Activated naive CD8-positive, alpha-beta T cell (primary cell): ENCODE results near the gene OSTN.
"Not testable (repeated sequence)": the region's sequence is repeated elsewhere in the genome, so short reads cannot be mapped to it uniquely, and the experiment has no call there.

Experiments used
- H3K27ac Mint-ChIP-seq: one replicate; pipeline ENCODE4 v1.8.0; 2021; ENCODE audit warnings: mixed read lengths
- H3K27me3 Mint-ChIP-seq: one replicate; pipeline ENCODE4 v1.8.0; 2021; ENCODE audit warnings: mixed read lengths
- H3K36me3 Mint-ChIP-seq: one replicate; pipeline ENCODE4 v1.8.0; 2021; ENCODE audit warnings: mixed read lengths
- H3K4me1 Mint-ChIP-seq: one replicate; pipeline ENCODE4 v1.8.0; 2021; ENCODE audit warnings: low read depth, mixed read lengths
- H3K4me3 Mint-ChIP-seq: one replicate; pipeline ENCODE4 v1.8.0; 2021; ENCODE audit warnings: mild to moderate bottlenecking, mixed read lengths
- H3K9me3 Mint-ChIP-seq: one replicate; pipeline ENCODE4 v1.8.0; 2021; ENCODE audit warnings: low read depth, mixed read lengths

The OSTN gene

GRCh38 chr3:191198932-191199331 is at the start of gene OSTN:
OSTN (plus strand) TSS chr3:191199241; CDS start chr3:191212533, 13,292 bp downstream.
- no peak within 1 kb of the TSS for H3K27ac Mint-ChIP-seq

GRCh38 chr3:191151653-191152052 is 47.4 kb upstream of the OSTN start:
- no peaks in the 10 kb centered on the region for H3K4me1 Mint-ChIP-seq
- H3K27me3 Mint-ChIP-seq = no peaks in the 10 kb centered on the region
- no peaks in the 10 kb centered on the region for H3K36me3 Mint-ChIP-seq
- no peak overlapping the region for H3K27ac Mint-ChIP-seq
- H3K4me3 Mint-ChIP-seq = no peak overlapping the region
- H3K9me3 Mint-ChIP-seq = peaks cover 22% of the 10 kb centered on the region

More at GRCh38 chr3:191198932-191199331, at the start of gene OSTN:
- H3K4me3 Mint-ChIP-seq = no peak within 1 kb of the TSS
- H3K27me3 Mint-ChIP-seq = no peaks in the 10 kb centered on the region
- no peaks in the 10 kb centered on the region for H3K4me1 Mint-ChIP-seq
- H3K36me3 Mint-ChIP-seq = no peaks in the 10 kb centered on the region
- H3K9me3 Mint-ChIP-seq = no peaks in the 10 kb centered on the region

GRCh38 chr3:191154827-191155226 is 44.2 kb upstream of the OSTN start:
- Mint-ChIP-seq H3K9me3 (peaks cover 22% of the 10 kb centered on the region), H3K36me3 (no peaks in the 10 kb centered on the region), H3K27ac (no peak overlapping the region), H3K4me1 (no peaks in the 10 kb centered on the region), H3K27me3 (no peaks in the 10 kb centered on the region), H3K4me3 (no peak overlapping the region)

- H3K9me3 Mint-ChIP-seq = peaks cover 27% of the 10 kb centered on the region
- H3K36me3 Mint-ChIP-seq = no peaks in the 10 kb centered on the region
- H3K27me3 Mint-ChIP-seq = no peaks in the 10 kb centered on the region
- H3K4me1 Mint-ChIP-seq = no peaks in the 10 kb centered on the region
- no peak overlapping the region for H3K4me3 Mint-ChIP-seq
- no peak overlapping the region for H3K27ac Mint-ChIP-seq
Observed at GRCh38 chr3:191158247-191158646, 40.8 kb upstream of the OSTN start.

- Mint-ChIP-seq H3K4me1 (no peaks in the 10 kb centered on the region), H3K4me3 (no peak overlapping the region), H3K27ac (no peak overlapping the region), H3K9me3 (peaks cover 27% of the 10 kb centered on the region), H3K36me3 (no peaks in the 10 kb centered on the region), H3K27me3 (no peaks in the 10 kb centered on the region)
Observed at GRCh38 chr3:191158815-191159214, 40.2 kb upstream of the OSTN start.

- H3K27ac Mint-ChIP-seq = no peak overlapping the region
- H3K36me3 Mint-ChIP-seq = no peaks in the 10 kb centered on the region
- H3K9me3 Mint-ChIP-seq = peaks cover 11% of the 10 kb centered on the region
- H3K27me3 Mint-ChIP-seq = no peaks in the 10 kb centered on the region
- no peak overlapping the region for H3K4me3 Mint-ChIP-seq
- H3K4me1 Mint-ChIP-seq = no peaks in the 10 kb centered on the region
Observed at GRCh38 chr3:191165802-191166201, 33.2 kb upstream of the OSTN start.

GRCh38 chr3:191166368-191166767 is 32.7 kb upstream of the OSTN start:
- Mint-ChIP-seq H3K4me3 (no peak overlapping the region), H3K4me1 (no peaks in the 10 kb centered on the region), H3K27me3 (no peaks in the 10 kb centered on the region), H3K27ac (no peak overlapping the region), H3K9me3 (peaks cover 11% of the 10 kb centered on the region), H3K36me3 (no peaks in the 10 kb centered on the region)

- H3K27ac Mint-ChIP-seq = no peak overlapping the region
- H3K4me1 Mint-ChIP-seq = no peaks in the 10 kb centered on the region
- H3K9me3 Mint-ChIP-seq = no peaks in the 10 kb centered on the region
- H3K36me3 Mint-ChIP-seq = no peaks in the 10 kb centered on the region
- no peak overlapping the region for H3K4me3 Mint-ChIP-seq
- no peaks in the 10 kb centered on the region for H3K27me3 Mint-ChIP-seq
Observed at GRCh38 chr3:191169566-191169965, 29.5 kb upstream of the OSTN start.

- Mint-ChIP-seq H3K27me3 (no peaks in the 10 kb centered on the region), H3K4me3 (no peak overlapping the region), H3K9me3 (no peaks in the 10 kb centered on the region), H3K4me1 (no peaks in the 10 kb centered on the region), H3K27ac (no peak overlapping the region), H3K36me3 (no peaks in the 10 kb centered on the region)
Observed at GRCh38 chr3:191170097-191170496, 28.9 kb upstream of the OSTN start.

GRCh38 chr3:191175102-191175501 is 23.9 kb upstream of the OSTN start:
- H3K27ac Mint-ChIP-seq = no peak overlapping the region
- no peaks in the 10 kb centered on the region for H3K36me3 Mint-ChIP-seq
- no peaks in the 10 kb centered on the region for H3K4me1 Mint-ChIP-seq
- no peaks in the 10 kb centered on the region for H3K9me3 Mint-ChIP-seq
- H3K4me3 Mint-ChIP-seq = no peak overlapping the region
- H3K27me3 Mint-ChIP-seq = no peaks in the 10 kb centered on the region

- H3K4me3 Mint-ChIP-seq = no peak overlapping the region
- no peak overlapping the region for H3K27ac Mint-ChIP-seq
- no peaks in the 10 kb centered on the region for H3K27me3 Mint-ChIP-seq
- no peaks in the 10 kb centered on the region for H3K36me3 Mint-ChIP-seq
- H3K4me1 Mint-ChIP-seq = no peaks in the 10 kb centered on the region
- no peaks in the 10 kb centered on the region for H3K9me3 Mint-ChIP-seq
Observed at GRCh38 chr3:191176038-191176785, 22.8 kb upstream of the OSTN start.

- not testable (repeated sequence) for H3K9me3 Mint-ChIP-seq, H3K4me3 Mint-ChIP-seq, H3K36me3 Mint-ChIP-seq, H3K27ac Mint-ChIP-seq, H3K4me1 Mint-ChIP-seq, H3K27me3 Mint-ChIP-seq
Observed at GRCh38 chr3:191185382-191185781, 13.7 kb upstream of the OSTN start.

- H3K9me3 Mint-ChIP-seq, H3K4me1 Mint-ChIP-seq, H3K4me3 Mint-ChIP-seq, H3K27ac Mint-ChIP-seq, H3K36me3 Mint-ChIP-seq, H3K27me3 Mint-ChIP-seq: not testable (repeated sequence)
Observed at GRCh38 chr3:191188246-191188645, 10.8 kb upstream of the OSTN start.

- not testable (repeated sequence) for H3K4me1 Mint-ChIP-seq, H3K9me3 Mint-ChIP-seq, H3K27ac Mint-ChIP-seq, H3K36me3 Mint-ChIP-seq, H3K27me3 Mint-ChIP-seq, H3K4me3 Mint-ChIP-seq
Observed at GRCh38 chr3:191192270-191192669, 6.8 kb upstream of the OSTN start.

- no peaks in the 10 kb centered on the region for H3K9me3 Mint-ChIP-seq
- no peaks in the 10 kb centered on the region for H3K36me3 Mint-ChIP-seq
- H3K27ac Mint-ChIP-seq = no peak overlapping the region
- H3K4me3 Mint-ChIP-seq = no peak overlapping the region
- H3K4me1 Mint-ChIP-seq = no peaks in the 10 kb centered on the region
- H3K27me3 Mint-ChIP-seq = no peaks in the 10 kb centered on the region
Observed at GRCh38 chr3:191192941-191193340, 6.1 kb upstream of the OSTN start.

GRCh38 chr3:191197761-191198306 is 1.2 kb upstream of the OSTN start:
- H3K27me3 Mint-ChIP-seq = no peaks in the 10 kb centered on the region
- H3K27ac Mint-ChIP-seq = no peak overlapping the region
- no peaks in the 10 kb centered on the region for H3K9me3 Mint-ChIP-seq
- no peak overlapping the region for H3K4me3 Mint-ChIP-seq
- no peaks in the 10 kb centered on the region for H3K4me1 Mint-ChIP-seq
- H3K36me3 Mint-ChIP-seq = no peaks in the 10 kb centered on the region
